HL-60/S4 treated with phorbol 12-myristate 13-acetate at 8.2 ng/mL for 4 days and 3 days (cell line): Measurements from ENCODE around the gene PRCC.

ENCODE experiments used
- in situ Hi-C: fragments of 300-500 bp; cut with MboI; formaldehyde crosslinking; loops from 2 replicates; pipeline ENCODE4 v1.15.0; 2022; ENCODE audit warnings: low sequenced_read_pairs

PRCC gene

GRCh38 chr1:156767101-156767878 is at the start of gene PRCC:
TSS of gene PRCC (plus strand) at chr1:156767535. CDS start at chr1:156767772, 237 bp downstream.
- in situ Hi-C loops: no loop called here

GRCh38 chr1:156721131-156721530 is 46.2 kb upstream of the PRCC start:
- in situ Hi-C loops: no loop called here

- in situ Hi-C loops: no loop called here
Measured at GRCh38 chr1:156721535-156721934, 45.8 kb upstream of the PRCC start.

GRCh38 chr1:156725683-156726280 is 41.6 kb upstream of the PRCC start:
- in situ Hi-C loops: no loop called here

- in situ Hi-C loops: no loop called here
Measured at GRCh38 chr1:156726549-156727226, 40.6 kb upstream of the PRCC start.

- in situ Hi-C loops: no loop called here
Measured at GRCh38 chr1:156727492-156727891, 39.8 kb upstream of the PRCC start.

- in situ Hi-C loops: no loop called here
Measured at GRCh38 chr1:156727926-156728598, 39.3 kb upstream of the PRCC start, which contains the start of gene METTL25B. TSS of gene METTL25B (plus strand) at chr1:156728469. CDS start at chr1:156729105, 636 bp downstream.

- in situ Hi-C loops: no loop called here
Measured at GRCh38 chr1:156728599-156729462, 38.5 kb upstream of the PRCC start, which contains the start of gene ISG20L2. TSS of gene ISG20L2 (minus strand) at chr1:156728766. CDS start at chr1:156727652, 1,114 bp downstream.

- in situ Hi-C loops: no loop called here
Measured at GRCh38 chr1:156733989-156734584, 33.2 kb upstream of the PRCC start.

GRCh38 chr1:156738407-156738806 is 28.9 kb upstream of the PRCC start:
- in situ Hi-C loops: no loop called here

- in situ Hi-C loops: no loop called here
Measured at GRCh38 chr1:156738916-156739315, 28.4 kb upstream of the PRCC start.

- in situ Hi-C loops: no loop called here
Measured at GRCh38 chr1:156740237-156740740, 27.0 kb upstream of the PRCC start.

- in situ Hi-C loops: no loop called here
Measured at GRCh38 chr1:156740741-156741480, 26.4 kb upstream of the PRCC start, which contains the start of gene MRPL24. TSS of gene MRPL24 (minus strand) at chr1:156741088. CDS start at chr1:156738704, 2,384 bp downstream.

GRCh38 chr1:156741481-156741983 is 25.8 kb upstream of the PRCC start:
- in situ Hi-C loops: no loop called here

- in situ Hi-C loops: no loop called here
Measured at GRCh38 chr1:156742017-156742416, 25.3 kb upstream of the PRCC start.

GRCh38 chr1:156742801-156743200 is 24.5 kb upstream of the PRCC start:
- in situ Hi-C loops: no loop called here

- in situ Hi-C loops: no loop called here
Measured at GRCh38 chr1:156743367-156744302, 23.7 kb upstream of the PRCC start.
